ENCODE results near the gene ANKRD44. TPM values are rescaled to one million over a fixed set of nuclear protein-coding genes. Genes with fewer than 3 reads are reported as not detected.

ANKRD44 gene
- polyA plus RNA-seq, 1 experiment: 14.7 TPM

GRCh38 chr2:197124639-197125390 is 185.8 kb downstream of the ANKRD44 start:
- no peak for TF ChIP-seq CTCF (IDR thresholded peaks at IDR 0.05; ENCODE audit: low read depth, low read length)
- Histone ChIP-seq H3K9me3 (ENCODE audit: control insufficient read depth, insufficient read depth, low read length) (no peaks in the 10 kb centered on the region), H3K27ac (ENCODE audit: low read depth, low read length) (peak overlapping the region; percentile 59), H3K4me3 (ENCODE audit: low read depth, low read length) (peak overlapping the region; percentile 29), H3K27me3 (ENCODE audit: control insufficient read depth, insufficient read depth, low read length) (no peaks in the 10 kb centered on the region)
- DNase-seq (ENCODE audit: low read depth, low spot score): peak; percentile 70
- ChIA-PET CTCF (interaction anchor here (1.2 kb wide), 1 partner anchor 12 kb away, joined by 5 read pairs; no protein-coding TSS in a partner anchor), POLR2A (interaction anchor here (0.5 to 1.2 kb wide), 2 partner anchors 12 to 31 kb away, joined by 3 to 6 read pairs; no protein-coding TSS in a partner anchor)

GRCh38 chr2:197122821-197123220 is 187.8 kb downstream of the ANKRD44 start:
- H3K27me3 ChIP-seq (ENCODE audit: control insufficient read depth, insufficient read depth, low read length): no peaks in the 10 kb centered on the region
- H3K4me3 ChIP-seq (ENCODE audit: low read depth, low read length): no peak overlapping the region
- no peak for DNase-seq (ENCODE audit: low read depth, low spot score)
- no peaks in the 10 kb centered on the region for H3K9me3 ChIP-seq (ENCODE audit: control insufficient read depth, insufficient read depth, low read length)
- CTCF ChIA-PET: interaction anchor here (1.1 to 3.4 kb wide), 2 partner anchors 9 to 255 kb away, joined by 4 to 58 read pairs; no protein-coding TSS in a partner anchor
- POLR2A ChIA-PET: no interaction called here
- H3K27ac ChIP-seq (ENCODE audit: low read depth, low read length): no peak overlapping the region
- TF ChIP-seq CTCF (IDR thresholded peaks at IDR 0.05; ENCODE audit: low read depth, low read length): no peak

GRCh38 chr2:197121756-197122385 is 188.7 kb downstream of the ANKRD44 start:
- no peak overlapping the region for H3K27ac ChIP-seq (ENCODE audit: low read depth, low read length)
- no peak overlapping the region for H3K4me3 ChIP-seq (ENCODE audit: low read depth, low read length)
- no peaks in the 10 kb centered on the region for H3K27me3 ChIP-seq (ENCODE audit: control insufficient read depth, insufficient read depth, low read length)
- POLR2A ChIA-PET: no interaction called here
- DNase-seq (ENCODE audit: low read depth, low spot score): no peak
- no peaks in the 10 kb centered on the region for H3K9me3 ChIP-seq (ENCODE audit: control insufficient read depth, insufficient read depth, low read length)
- TF ChIP-seq CTCF (IDR thresholded peaks at IDR 0.05; ENCODE audit: low read depth, low read length): no peak
- CTCF ChIA-PET: interaction anchor here (0.6 to 3.4 kb wide), 3 partner anchors 8 to 110 kb away, joined by 3 to 58 read pairs (median 4); no protein-coding TSS in a partner anchor

- TF ChIP-seq CTCF (IDR thresholded peaks at IDR 0.05; ENCODE audit: low read depth, low read length): no peak
- H3K27me3 ChIP-seq (ENCODE audit: control insufficient read depth, insufficient read depth, low read length): no peaks in the 10 kb centered on the region
- DNase-seq (ENCODE audit: low read depth, low spot score): no peak
- no peaks in the 10 kb centered on the region for H3K9me3 ChIP-seq (ENCODE audit: control insufficient read depth, insufficient read depth, low read length)
- ChIA-PET CTCF (interaction anchor here (0.6 to 3.4 kb wide), 3 partner anchors 8 to 110 kb away, joined by 3 to 58 read pairs (median 4); no protein-coding TSS in a partner anchor), POLR2A (no interaction called here)
- H3K27ac ChIP-seq (ENCODE audit: low read depth, low read length): no peak overlapping the region
- H3K4me3 ChIP-seq (ENCODE audit: low read depth, low read length): no peak overlapping the region
These were observed 189.3 kb downstream of the ANKRD44 start for GRCh38 chr2:197121255-197121654.

All from AG04450 (cell line).